ENCODE data around the gene TCF7L1. TPM values are rescaled to one million over a fixed set of nuclear protein-coding genes. Genes with fewer than 3 reads are reported as not detected.

The TCF7L1 gene
- polyA plus RNA-seq, 1 donor (not counting 4 experiments of a cell fraction or from before 2014, with no cell fraction given): 1.0 TPM

- FAIRE-seq: no peak
- Histone ChIP-seq H3K9ac (ENCODE audit: control insufficient read depth, extremely low read depth, insufficient read depth, low read length) (no peak overlapping the region), H3K4me1 (ENCODE audit: control insufficient read depth, extremely low read depth, insufficient read depth, low read length) (peaks cover 33% of the 10 kb centered on the region)
These were observed 145.2 kb downstream of the TCF7L1 start for GRCh38 chr2:85278361-85278760.

DNA sequence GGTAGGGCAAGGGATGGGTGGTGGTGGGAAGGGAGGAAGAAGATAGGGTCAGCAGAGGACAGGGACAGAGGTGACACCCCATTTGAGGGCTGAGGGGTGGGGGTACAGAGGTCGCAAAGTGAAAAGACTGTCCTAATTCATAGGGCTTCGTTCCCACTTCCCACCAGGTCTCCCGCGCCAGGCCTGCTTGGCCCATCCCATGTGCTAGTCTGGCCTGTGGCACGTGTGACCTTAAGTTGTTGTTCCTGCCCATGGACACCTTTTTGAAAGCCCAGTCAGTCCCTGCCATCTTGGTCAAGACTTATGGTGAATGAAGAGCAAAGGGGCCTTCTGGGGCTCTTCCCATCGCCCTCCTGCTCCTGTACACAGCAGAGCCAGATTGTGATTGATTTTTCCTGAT is 148.4 kb downstream of the TCF7L1 start:
- Histone ChIP-seq H3K36me3 (ENCODE audit: control insufficient read depth in 2 of 2, extremely low read depth in 1 of 2, insufficient read depth in 2 of 2, low read length in 2 of 2) (peaks cover 4% of the 10 kb centered on the region in 2 experiments), H2AFZ (ENCODE audit: control insufficient read depth, low read length) (no peak overlapping the region), H3K4me1 (ENCODE audit: control insufficient read depth, extremely low read depth, insufficient read depth, low read length) (peaks cover 16% of the 10 kb centered on the region), H3K27me3 (ENCODE audit: control insufficient read depth, extremely low read depth, insufficient read depth, low read length) (no peaks in the 10 kb centered on the region), H3K9ac (ENCODE audit: control insufficient read depth, extremely low read depth, insufficient read depth, low read length) (no peak overlapping the region), H3K9me3 (ENCODE audit: control insufficient read depth, low read depth, low read length) (no peaks in the 10 kb centered on the region), H3K27ac (ENCODE audit: control insufficient read depth, insufficient read depth, low read length) (no peak overlapping the region), H4K20me1 (ENCODE audit: control insufficient read depth, extremely low read depth, insufficient read depth, low read length) (no peaks in the 10 kb centered on the region), H3K79me2 (ENCODE audit: control insufficient read depth, insufficient read depth, low read length) (no peaks in the 10 kb centered on the region), H3K9me1 (ENCODE audit: control insufficient read depth, extremely low read depth, insufficient read depth, low read length) (no peaks in the 10 kb centered on the region), H3K4me2 (ENCODE audit: control insufficient read depth, extremely low read depth, insufficient read depth, low read depth, low read length) (no peak overlapping the region), H3K4me3 (ENCODE audit: control insufficient read depth in 2 of 3, extremely low read depth in 1 of 3, insufficient read depth in 2 of 3, low read depth in 1 of 3, low read length in 3 of 3) (no peak overlapping the region)
- dilution Hi-C loops (cut with MboI; ENCODE audit: extremely low pct_ligation_motif_present, low sequenced_read_pairs): no loop called here
- TF ChIP-seq EZH2 (IDR thresholded peaks at IDR 0.05; ENCODE audit: low read length) (no peak), CTCF (optimal IDR thresholded peaks at IDR 0.05 in 1 of 3, IDR thresholded peaks at IDR 0.05 in 1 of 3, conservative IDR thresholded peaks at IDR 0.05 in 1 of 3; ENCODE audit: extremely low read depth in 1 of 3, insufficient read depth in 2 of 3, low read length in 3 of 3) (no peak)
- FAIRE-seq: no peak
- DNase-seq (ENCODE audit: low read depth, low spot score): no peak

More at GRCh38 chr2:85278361-85278760, 145.2 kb downstream of the TCF7L1 start:
- dilution Hi-C loops (cut with MboI; ENCODE audit: extremely low pct_ligation_motif_present, low sequenced_read_pairs): no loop called here
- no peak for DNase-seq (ENCODE audit: low read depth, low spot score)
- H3K27me3 ChIP-seq (ENCODE audit: control insufficient read depth, extremely low read depth, insufficient read depth, low read length): no peaks in the 10 kb centered on the region
- H2AFZ ChIP-seq (ENCODE audit: control insufficient read depth, low read length): no peak overlapping the region
- no peaks in the 10 kb centered on the region for H3K79me2 ChIP-seq (ENCODE audit: control insufficient read depth, insufficient read depth, low read length)
- H3K9me3 ChIP-seq (ENCODE audit: control insufficient read depth, low read depth, low read length): no peaks in the 10 kb centered on the region
- no peak overlapping the region for H3K4me3 ChIP-seq (ENCODE audit: control insufficient read depth in 2 of 3, extremely low read depth in 1 of 3, insufficient read depth in 2 of 3, low read depth in 1 of 3, low read length in 3 of 3)
- no peaks in the 10 kb centered on the region for H4K20me1 ChIP-seq (ENCODE audit: control insufficient read depth, extremely low read depth, insufficient read depth, low read length)
- peak overlapping the region; percentile 25 for H3K27ac ChIP-seq (ENCODE audit: control insufficient read depth, insufficient read depth, low read length)
- H3K36me3 ChIP-seq (ENCODE audit: control insufficient read depth in 2 of 2, extremely low read depth in 1 of 2, insufficient read depth in 2 of 2, low read length in 2 of 2): no peaks in the 10 kb centered on the region
- peak overlapping the region; percentile 23 for H3K4me2 ChIP-seq (ENCODE audit: control insufficient read depth, extremely low read depth, insufficient read depth, low read depth, low read length)
- TF ChIP-seq EZH2 (IDR thresholded peaks at IDR 0.05; ENCODE audit: low read length) (no peak), CTCF (optimal IDR thresholded peaks at IDR 0.05 in 1 of 3, IDR thresholded peaks at IDR 0.05 in 1 of 3, conservative IDR thresholded peaks at IDR 0.05 in 1 of 3; ENCODE audit: extremely low read depth in 1 of 3, insufficient read depth in 2 of 3, low read length in 3 of 3) (no peak)
- peaks cover 2% of the 10 kb centered on the region for H3K9me1 ChIP-seq (ENCODE audit: control insufficient read depth, extremely low read depth, insufficient read depth, low read length)

All from keratinocyte (primary cell).